HG03575 (cell line): ENCODE measurements around the gene NAALADL2.
A peak's percentile ranks its signal among the peaks of the same experiment; 100 is the strongest.
"Not testable (repeated sequence)": the region's sequence is repeated elsewhere in the genome, so short reads cannot be mapped to it uniquely, and the experiment has no call there.

Experiments used
- ATAC-seq: cut with Tn5 transposase; IDR thresholded peaks from one replicate; pipeline ENCODE4 v1.9.1; 2021; ENCODE audit not compliant: unreplicated experiment, insufficient number of reproducible peaks, low FRiP score; ENCODE audit errors: extremely low read depth

The NAALADL2 gene

GRCh38 chr3:175271465-175271864, 412.3 kb downstream of the NAALADL2 start:
- ATAC-seq, result not testable (repeated sequence)

GRCh38 chr3:175272392-175272791, 413.3 kb downstream of the NAALADL2 start:
- ATAC-seq, result no peak

- no peak for ATAC-seq
Observed at GRCh38 chr3:175273573-175273972, 414.4 kb downstream of the NAALADL2 start.

GRCh38 chr3:175274056-175274455, 414.9 kb downstream of the NAALADL2 start:
- ATAC-seq, result no peak

- no peak for ATAC-seq
Observed at GRCh38 chr3:175274474-175275218, 415.5 kb downstream of the NAALADL2 start.

- ATAC-seq, result no peak
Observed at GRCh38 chr3:175278680-175279079, 419.5 kb downstream of the NAALADL2 start.

- ATAC-seq, result no peak
Observed at GRCh38 chr3:175279457-175279856, 420.3 kb downstream of the NAALADL2 start.

- ATAC-seq, result no peak
Observed at GRCh38 chr3:175279911-175280310, 420.8 kb downstream of the NAALADL2 start.

GRCh38 chr3:175287361-175287963, 428.3 kb downstream of the NAALADL2 start:
- peak; percentile 98 for ATAC-seq

GRCh38 chr3:175288621-175289020, 429.5 kb downstream of the NAALADL2 start:
- no peak for ATAC-seq

GRCh38 chr3:175294793-175295192, 435.7 kb downstream of the NAALADL2 start:
- no peak for ATAC-seq

GRCh38 chr3:175295248-175296130, 436.4 kb downstream of the NAALADL2 start:
- no peak for ATAC-seq

GRCh38 chr3:175297216-175297615, 438.1 kb downstream of the NAALADL2 start:
- ATAC-seq, result no peak

GRCh38 chr3:175301741-175302140, 442.6 kb downstream of the NAALADL2 start:
- no peak for ATAC-seq

- ATAC-seq, result no peak
Observed at GRCh38 chr3:175304404-175304803, 445.3 kb downstream of the NAALADL2 start.

GRCh38 chr3:175307642-175308041, 448.5 kb downstream of the NAALADL2 start:
- ATAC-seq, result peak; percentile 51

- ATAC-seq, result peak; percentile 13
Observed at GRCh38 chr3:175308097-175308496, 449.0 kb downstream of the NAALADL2 start.

GRCh38 chr3:175310046-175310445, 450.9 kb downstream of the NAALADL2 start:
- ATAC-seq, result no peak

GRCh38 chr3:175311404-175311803, 452.3 kb downstream of the NAALADL2 start:
- no peak for ATAC-seq

- no peak for ATAC-seq
Observed at GRCh38 chr3:175311946-175312345, 452.8 kb downstream of the NAALADL2 start.
